SK-N-DZ (cell line): ENCODE data around the gene VAMP1.
A peak's percentile ranks its signal among the peaks of the same experiment; 100 is the strongest.

ENCODE experiments used
- DNase-seq: peaks from one replicate; pipeline ENCODE4 v3.0.0-alpha.2; 2015; ENCODE audit warnings: low spot score

The VAMP1 gene

DNA sequence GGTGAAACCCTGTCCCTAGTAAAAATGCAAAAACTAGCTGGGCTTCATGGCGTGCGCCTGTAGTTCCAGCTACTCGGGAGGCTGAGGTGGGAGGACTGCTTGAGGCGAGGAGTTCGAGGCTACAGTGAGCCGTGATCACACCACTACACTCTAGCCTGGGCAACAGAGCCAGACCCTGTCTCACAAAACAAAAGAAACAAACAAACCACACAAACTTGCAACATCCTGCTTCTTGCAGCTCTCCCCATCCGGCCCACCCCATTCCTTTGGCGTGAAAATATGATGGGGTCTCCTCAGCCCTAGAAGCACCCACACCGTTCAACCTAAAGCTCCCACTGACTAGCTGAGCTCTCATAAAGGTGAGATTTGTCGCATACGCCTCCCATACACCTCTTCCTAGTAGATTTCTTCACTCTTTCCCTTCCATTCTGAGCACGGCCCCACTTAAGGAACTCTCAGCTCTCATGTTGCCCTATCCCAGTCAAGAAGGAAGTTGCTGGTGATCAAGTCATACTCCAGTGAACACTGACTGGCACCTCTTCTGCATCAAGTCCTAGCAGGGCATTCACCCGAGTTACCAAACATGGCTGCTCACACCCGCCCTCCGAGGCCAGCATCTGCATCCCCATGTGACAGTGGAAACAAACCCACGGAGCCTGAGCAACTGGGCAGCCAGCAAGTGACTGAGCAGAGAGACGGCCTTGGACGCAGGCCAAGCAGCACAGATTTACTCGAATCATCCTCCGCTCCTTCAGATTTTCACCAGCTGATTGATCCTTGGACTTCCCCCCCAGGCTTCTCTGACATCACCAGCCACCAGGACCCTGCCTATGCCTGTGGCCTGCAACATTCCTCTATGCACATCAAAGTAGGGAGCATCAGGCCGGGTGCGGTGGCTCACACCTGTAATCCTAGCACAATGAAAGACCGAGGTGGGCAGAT, 44.6 kb downstream of the VAMP1 start:
- peak; percentile 40 for DNase-seq

DNA sequence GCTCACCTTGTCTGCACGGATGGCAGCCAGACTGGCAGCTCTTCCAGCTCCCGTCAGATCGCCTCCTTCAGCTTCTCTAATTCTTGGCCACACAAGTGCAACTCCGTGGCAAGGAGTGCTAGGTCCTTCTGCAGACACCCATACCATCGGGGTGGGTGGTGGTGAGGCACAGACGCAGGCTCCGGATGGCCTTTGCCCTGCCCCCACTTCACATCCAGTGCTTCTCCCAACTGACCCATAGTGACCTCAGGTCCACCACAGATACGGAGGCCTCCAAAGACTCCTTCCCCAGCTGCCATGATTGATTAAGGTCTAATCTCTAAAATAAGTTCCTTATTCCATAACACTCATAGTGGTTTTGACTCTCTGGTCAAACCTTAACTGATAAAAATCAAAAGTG, 45.6 kb downstream of the VAMP1 start:
- no peak for DNase-seq

DNA sequence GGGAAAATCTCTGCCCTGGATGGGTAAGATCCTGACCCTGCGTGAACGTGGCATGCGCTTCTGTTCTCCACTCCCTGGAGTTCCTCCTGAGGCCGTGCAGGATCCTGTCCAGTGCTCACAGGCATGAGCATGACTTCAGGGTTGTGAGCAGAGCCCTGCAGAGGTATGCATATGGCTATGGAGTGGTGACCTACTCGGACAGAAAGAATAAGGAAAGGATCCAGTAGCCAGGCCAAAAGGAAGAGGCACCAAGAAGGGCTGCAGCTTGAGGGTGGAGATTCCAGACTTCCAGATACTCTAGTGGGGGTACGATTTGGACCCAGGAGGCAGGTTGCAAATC, 46.5 kb downstream of the VAMP1 start:
- no peak for DNase-seq

DNA sequence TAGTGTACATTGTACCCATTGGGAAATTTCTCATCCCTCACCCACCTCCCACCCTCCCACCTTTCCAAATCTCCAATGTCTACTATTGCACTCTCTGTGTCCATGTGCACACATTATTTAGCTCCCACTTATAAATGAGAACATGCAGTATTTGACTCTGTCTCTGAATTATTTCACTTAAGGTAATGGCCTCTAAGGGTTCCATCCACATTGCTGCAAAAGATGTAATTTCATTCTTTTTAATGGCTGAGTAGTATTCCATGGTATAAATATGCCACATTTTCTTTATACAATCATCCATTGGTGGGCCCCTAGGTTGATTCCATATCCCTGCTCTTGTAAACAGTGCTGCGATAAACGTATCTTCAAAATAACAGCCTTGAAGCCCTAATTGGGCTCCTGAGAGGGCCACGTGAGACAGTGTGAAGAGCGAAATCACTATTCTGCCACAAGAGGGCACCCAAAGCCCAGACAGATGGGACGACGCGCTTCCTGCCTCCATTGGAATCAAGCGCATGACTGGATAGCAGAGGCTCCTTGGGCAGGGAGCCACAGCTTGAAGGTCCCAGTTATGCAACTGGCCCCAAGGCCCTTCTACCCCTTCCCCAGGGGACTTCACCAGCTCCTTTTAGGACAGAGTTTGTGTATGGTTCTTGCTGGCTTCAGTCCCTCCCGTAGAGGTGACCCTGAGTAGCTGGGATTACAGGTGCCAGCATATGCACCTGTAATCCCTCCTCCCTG, 47.0 kb downstream of the VAMP1 start:
- DNase-seq = peak; percentile 91

DNA sequence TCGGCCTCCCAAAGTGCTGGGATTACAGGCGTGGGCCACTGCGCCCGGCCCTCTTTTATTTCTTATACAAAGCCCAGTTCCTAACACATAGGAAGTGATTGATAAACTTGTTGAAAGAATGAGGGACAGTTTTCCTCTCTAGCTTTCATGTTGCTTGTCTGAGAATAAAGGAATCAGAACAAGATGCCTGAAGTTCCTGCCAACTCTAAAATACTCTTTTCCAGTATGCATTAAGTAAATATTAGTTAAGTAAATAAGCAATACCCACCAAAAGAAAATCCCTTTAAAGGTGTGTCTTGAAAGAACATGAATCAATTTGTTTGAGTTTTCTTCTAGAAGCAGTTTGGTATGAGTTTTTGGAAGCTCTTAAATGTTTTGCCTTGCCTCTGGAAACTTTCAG, 50.1 kb downstream of the VAMP1 start:
- DNase-seq = no peak

DNA sequence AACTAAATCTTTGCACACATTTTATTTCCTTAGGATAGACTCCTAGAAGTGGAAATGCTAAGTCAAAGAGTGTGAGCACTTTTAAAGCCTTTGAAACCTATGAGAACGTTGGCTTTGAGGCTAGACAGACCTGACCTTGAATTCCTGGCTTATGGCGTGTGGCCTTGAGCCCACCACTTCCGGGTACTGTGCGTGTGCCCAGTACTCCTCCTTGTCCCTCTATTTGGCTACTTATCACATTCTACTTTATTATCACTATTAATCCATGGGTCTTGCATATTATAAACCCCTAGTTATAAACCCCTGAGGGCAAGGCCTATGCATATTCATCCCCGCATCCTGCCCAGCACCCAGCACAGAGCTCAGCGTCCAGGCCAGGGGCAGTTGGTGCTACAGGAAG, 51.7 kb downstream of the VAMP1 start:
- no peak for DNase-seq

DNA sequence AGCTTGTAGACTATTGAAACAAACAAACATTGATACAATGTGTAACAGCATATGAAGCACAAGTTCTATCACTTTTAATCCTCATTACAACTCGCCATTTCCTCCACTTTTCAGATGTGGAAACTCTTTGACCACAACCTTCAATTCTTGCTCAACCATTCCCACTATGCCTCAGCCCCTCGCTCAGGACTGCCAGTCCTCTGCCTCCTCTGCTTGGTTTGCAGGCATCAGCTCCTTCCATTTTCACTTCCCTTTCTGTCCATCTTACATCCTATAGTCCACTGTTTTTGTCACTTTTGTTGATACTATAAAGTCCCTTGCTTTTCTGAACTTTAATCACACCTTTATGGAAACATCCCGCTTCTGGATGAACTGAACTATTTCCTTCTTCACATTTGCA, 53.9 kb downstream of the VAMP1 start:
- DNase-seq = no peak
